CD4-positive, CD25-positive, alpha-beta regulatory T cell (primary cell): ENCODE data around the gene ASH1L. TPM values are rescaled to one million over a fixed set of nuclear protein-coding genes. Genes with fewer than 3 reads are reported as not detected.
"Not testable (repeated sequence)": the region's sequence is repeated elsewhere in the genome, so short reads cannot be mapped to it uniquely, and the experiment has no call there.

Experiments used
- ATAC-seq, 2 donors: fragments of 150-1000 bp; cut with Tn5 transposase; one replicate each; pipeline ENCODE4 v1.10.0; 2021; ENCODE audit warnings: low read depth in 2 of 2, moderate number of reproducible peaks in 2 of 2, moderate library complexity in 1 of 2
- DNase-seq, 3 donors: peaks; one replicate each; pipeline versions ENCODE4 v3.0.0 to v3.0.0-alpha.2; 2012 to 2022; ENCODE audit warnings: mixed read lengths in 1 of 3
- H3K27ac ChIP-seq: one replicate; pipeline ENCODE4 v1.7.0; 2013; ENCODE audit warnings: mild to moderate bottlenecking, low read length; ENCODE audit not compliant: insufficient read depth, poor library complexity, severe bottlenecking
- H3K27me3 ChIP-seq: one replicate; pipeline ENCODE4 v1.7.0; 2013; ENCODE audit warnings: low read length; ENCODE audit not compliant: control insufficient read depth, insufficient read depth
- H3K36me3 ChIP-seq: one replicate; pipeline ENCODE4 v1.7.0; 2013; ENCODE audit warnings: mild to moderate bottlenecking, low read length, moderate library complexity; ENCODE audit not compliant: control insufficient read depth, insufficient read depth
- H3K4me1 ChIP-seq: 2 replicates; pipeline ENCODE4 v1.7.0; 2013; ENCODE audit warnings: mild to moderate bottlenecking, low read length; ENCODE audit not compliant: insufficient read depth, control insufficient read depth, poor library complexity, severe bottlenecking
- H3K4me3 ChIP-seq: one replicate; pipeline ENCODE4 v1.7.0; 2013; ENCODE audit warnings: low read depth, mild to moderate bottlenecking, low read length, moderate library complexity
- H3K9me3 ChIP-seq, 2 experiments: 1 replicate in 1 of 2; 2 replicates in 1 of 2; pipeline ENCODE4 v1.7.0; 2013; ENCODE audit warnings: low read length in 2 of 2, mild to moderate bottlenecking in 1 of 2, moderate library complexity in 1 of 2; ENCODE audit not compliant: control insufficient read depth in 2 of 2
- H3K27ac Mint-ChIP-seq, 3 donors: one replicate each; pipeline ENCODE4 v1.8.0; 2020 to 2022; ENCODE audit warnings: mild to moderate bottlenecking in 3 of 3, mixed read lengths in 3 of 3, moderate library complexity in 2 of 3
- H3K27me3 Mint-ChIP-seq: one replicate; pipeline ENCODE4 v1.8.0; 2022; ENCODE audit warnings: mild to moderate bottlenecking, mixed read lengths
- H3K36me3 Mint-ChIP-seq: one replicate; pipeline ENCODE4 v1.8.0; 2020; ENCODE audit warnings: mixed read lengths
- H3K4me1 Mint-ChIP-seq, 4 donors: one replicate each; pipeline ENCODE4 v1.8.0; 2020 to 2022; ENCODE audit warnings: mixed read lengths in 4 of 4, mild to moderate bottlenecking in 1 of 4
- H3K4me3 Mint-ChIP-seq, 4 donors: one replicate each; pipeline ENCODE4 v1.8.0; 2020 to 2022; ENCODE audit warnings: mild to moderate bottlenecking in 4 of 4, mixed read lengths in 4 of 4, moderate library complexity in 3 of 4
- H3K9me3 Mint-ChIP-seq, 7 donors: one replicate each; pipeline ENCODE4 v1.8.0; 2020 to 2022; ENCODE audit warnings: mixed read lengths in 7 of 7, mild to moderate bottlenecking in 3 of 7, moderate library complexity in 2 of 7
- polyA plus RNA-seq, 4 donors: library from polyadenylated mRNA; unstranded; fragments of 300-500 nt; fragmentation: Illumina TruSeq; gene quantifications; one replicate each; pipeline ENCODE4 v1.2.3, GENCODE V29; 2021
- total RNA-seq: library from RNA; stranded (reverse); gene quantifications from one replicate; pipeline ENCODE4 v1.2.3, GENCODE V29; 2022

ASH1L gene
- total and polyA plus RNA-seq, 5 donors from 2014 or later = 14.1 to 97.8 (median 15.8) TPM

GRCh38 chr1:155433128-155433830, 129.3 kb downstream of the ASH1L start:
- not testable (repeated sequence) for H3K4me1 ChIP-seq, H3K27me3 ChIP-seq, H3K27ac Mint-ChIP-seq, H3K27ac ChIP-seq, H3K4me3 ChIP-seq, H3K9me3 ChIP-seq, H3K4me3 Mint-ChIP-seq, DNase-seq, ATAC-seq, H3K27me3 Mint-ChIP-seq, H3K4me1 Mint-ChIP-seq, H3K9me3 Mint-ChIP-seq
- peaks cover 41% of the 10 kb centered on the region for H3K36me3 ChIP-seq
- peaks cover 26% of the 10 kb centered on the region for H3K36me3 Mint-ChIP-seq

GRCh38 chr1:155424091-155424490, 138.5 kb downstream of the ASH1L start:
- Mint-ChIP-seq H3K4me1 (peaks cover 4 to 12% (median 7%) of the 10 kb centered on the region in 4 donors), H3K27ac (no peak overlapping the region), H3K27me3 (no peaks in the 10 kb centered on the region), H3K9me3 (peaks cover 0 to 1% (median 0%) of the 10 kb centered on the region in 7 donors), H3K36me3 (peaks cover 12% of the 10 kb centered on the region), H3K4me3 (peak overlapping the region in 1 of 4 donors; percentile 61)
- Histone ChIP-seq H3K36me3 (peaks cover 4% of the 10 kb centered on the region), H3K4me3 (no peak overlapping the region), H3K4me1 (no peaks in the 10 kb centered on the region), H3K27ac (no peak overlapping the region), H3K27me3 (no peaks in the 10 kb centered on the region), H3K9me3 (no peaks in the 10 kb centered on the region)
- ATAC-seq (no peak), DNase-seq (no peak)

GRCh38 chr1:155420788-155421187, 141.8 kb downstream of the ASH1L start:
- H3K4me3 Mint-ChIP-seq = no peak overlapping the region
- no peak for DNase-seq
- Histone ChIP-seq H3K4me3 (no peak overlapping the region), H3K36me3 (peaks cover 3% of the 10 kb centered on the region), H3K27me3 (no peaks in the 10 kb centered on the region), H3K9me3 (no peaks in the 10 kb centered on the region), H3K4me1 (no peaks in the 10 kb centered on the region), H3K27ac (no peak overlapping the region)
- peaks cover 13% of the 10 kb centered on the region for H3K36me3 Mint-ChIP-seq
- ATAC-seq = no peak
- peaks cover 4 to 19% (median 9%) of the 10 kb centered on the region in 4 donors for H3K4me1 Mint-ChIP-seq
- no peaks in the 10 kb centered on the region for H3K27me3 Mint-ChIP-seq
- no peak overlapping the region for H3K27ac Mint-ChIP-seq
- H3K9me3 Mint-ChIP-seq = no peaks in the 10 kb centered on the region

- H3K4me3 ChIP-seq, H3K4me1 Mint-ChIP-seq, H3K27me3 ChIP-seq, H3K9me3 Mint-ChIP-seq, H3K27me3 Mint-ChIP-seq, H3K4me3 Mint-ChIP-seq, H3K9me3 ChIP-seq, H3K27ac ChIP-seq, H3K4me1 ChIP-seq, ATAC-seq, H3K27ac Mint-ChIP-seq, DNase-seq: not testable (repeated sequence)
- H3K36me3 ChIP-seq = peaks cover 42% of the 10 kb centered on the region
- H3K36me3 Mint-ChIP-seq = peaks cover 22% of the 10 kb centered on the region
Observed at GRCh38 chr1:155411840-155412239, 150.8 kb downstream of the ASH1L start.

GRCh38 chr1:155410931-155411330, 151.7 kb downstream of the ASH1L start:
- Mint-ChIP-seq H3K4me3 (no peak overlapping the region), H3K36me3 (peaks cover 22% of the 10 kb centered on the region), H3K27me3 (no peaks in the 10 kb centered on the region), H3K9me3 (no peaks in the 10 kb centered on the region), H3K27ac (peak overlapping the region in 1 of 3 donors; percentile 63), H3K4me1 (peaks cover 0 to 4% (median 2%) of the 10 kb centered on the region in 4 donors)
- Histone ChIP-seq H3K4me1 (no peaks in the 10 kb centered on the region), H3K4me3 (no peak overlapping the region), H3K9me3 (no peaks in the 10 kb centered on the region), H3K27ac (no peak overlapping the region), H3K36me3 (peaks cover 41% of the 10 kb centered on the region), H3K27me3 (no peaks in the 10 kb centered on the region)
- DNase-seq = peak in 1 of 3 donors; percentile 10
- ATAC-seq = no peak

- peaks cover 0 to 3% (median 0%) of the 10 kb centered on the region in 7 donors for H3K9me3 Mint-ChIP-seq
- Histone ChIP-seq H3K27ac (no peak overlapping the region), H3K27me3 (no peaks in the 10 kb centered on the region), H3K36me3 (peaks cover 50% of the 10 kb centered on the region), H3K4me3 (no peak overlapping the region), H3K4me1 (no peaks in the 10 kb centered on the region), H3K9me3 (no peaks in the 10 kb centered on the region)
- peaks cover 0 to 7% (median 4%) of the 10 kb centered on the region in 4 donors for H3K4me1 Mint-ChIP-seq
- no peak for DNase-seq
- H3K27ac Mint-ChIP-seq = no peak overlapping the region
- no peaks in the 10 kb centered on the region for H3K27me3 Mint-ChIP-seq
- H3K4me3 Mint-ChIP-seq = no peak overlapping the region
- H3K36me3 Mint-ChIP-seq = peaks cover 38% of the 10 kb centered on the region
- no peak for ATAC-seq
Observed at GRCh38 chr1:155396874-155397476, 165.6 kb downstream of the ASH1L start.

- H3K4me1 Mint-ChIP-seq = peaks cover 0 to 7% (median 2%) of the 10 kb centered on the region in 4 donors
- H3K36me3 ChIP-seq = peaks cover 56% of the 10 kb centered on the region
Observed at GRCh38 chr1:155392898-155393411, 169.6 kb downstream of the ASH1L start.

More at GRCh38 chr1:155392898-155393411, 169.6 kb downstream of the ASH1L start:
- DNase-seq (no peak), ATAC-seq (no peak)
- no peaks in the 10 kb centered on the region for H3K4me1 ChIP-seq
- H3K9me3 ChIP-seq = peaks cover 0 to 5% of the 10 kb centered on the region in 2 experiments
- peaks cover 37% of the 10 kb centered on the region for H3K36me3 Mint-ChIP-seq
- H3K27ac ChIP-seq = no peak overlapping the region
- H3K27ac Mint-ChIP-seq = no peak overlapping the region
- no peaks in the 10 kb centered on the region for H3K27me3 ChIP-seq
- H3K4me3 Mint-ChIP-seq = no peak overlapping the region
- no peak overlapping the region for H3K4me3 ChIP-seq
- peaks cover 0 to 4% (median 0%) of the 10 kb centered on the region in 7 donors for H3K9me3 Mint-ChIP-seq
- H3K27me3 Mint-ChIP-seq = no peaks in the 10 kb centered on the region
